WTC11 (cell line): ENCODE data around the gene C17orf67.

ENCODE experiments used
- ATF6 ChIP-seq: sonication (generic); formaldehyde crosslinking; IDR thresholded peaks from 2 replicates; pipeline ENCODE4 v1.8.1; 2023; ENCODE audit warnings: mild to moderate bottlenecking, missing genetic modification reagents
- CTCF ChIP-seq: fragments of 200-600 bp; IDR thresholded peaks from 2 replicates; pipeline ENCODE4 v1.8.0; 2022; ENCODE audit warnings: antibody characterized with exemption
- FOXJ3 ChIP-seq: sonication (generic); formaldehyde crosslinking; IDR thresholded peaks from 2 replicates; pipeline ENCODE4 v1.9.0; 2021; ENCODE audit warnings: missing genetic modification reagents, mild to moderate bottlenecking, borderline replicate concordance
- MXD4 ChIP-seq: fragments of 250-450 bp; sonication (Bioruptor Pico); IDR thresholded peaks from 2 replicates; pipeline ENCODE4 v1.8.0; 2021; ENCODE audit warnings: mild to moderate bottlenecking, moderate library complexity, borderline replicate concordance
- TEAD1 ChIP-seq: sonication (generic); formaldehyde crosslinking; IDR thresholded peaks from 2 replicates; pipeline ENCODE4 v1.8.0; 2022; ENCODE audit warnings: mild to moderate bottlenecking, missing genetic modification reagents
- ZBTB43 ChIP-seq: sonication (generic); formaldehyde crosslinking; IDR thresholded peaks from 2 replicates; pipeline ENCODE4 v1.8.1; 2023; ENCODE audit warnings: mild to moderate bottlenecking, missing genetic modification reagents

- TF ChIP-seq FOXJ3 = no peak
- TF ChIP-seq ATF6 = no peak
- TF ChIP-seq CTCF = no peak
- no peak for TF ChIP-seq MXD4 (CRISPR knock-in tag)
- TF ChIP-seq ZBTB43 = no peak
- no peak for TF ChIP-seq TEAD1 (CRISPR knock-in tag)
Observed at GRCh38 chr17:56771975-56772374, 61.7 kb downstream of the C17orf67 start.
